Panc1 (cell line): ENCODE measurements around the gene DYNC1H1. TPM values are rescaled to one million over a fixed set of nuclear protein-coding genes. Genes with fewer than 3 reads are reported as not detected.

Experiments
- ATAC-seq: fragments of 200-7000 bp; cut with Tn5 transposase; 2 replicates; pipeline ENCODE4 v1.9.1; 2020; ENCODE audit warnings: mild to moderate bottlenecking, moderate library complexity
- BruUV-seq: library from RNA; stranded (reverse); fragments of 400-500 nt; replicated peaks from 2 replicates; lab custom pipeline; 2021; lab: Mats Ljungman, UMichigan
- CTCF ChIA-PET: fragments of 300-600 bp; sonication (Branson Sonifier 250); formaldehyde crosslinking; loops from one replicate; lab custom pipeline; 2022; ENCODE audit warnings: antibody characterized with exemption; lab: Charles Lee
- POLR2A ChIA-PET: fragments of 300-600 bp; sonication (Branson Sonifier 250); formaldehyde crosslinking; loops from one replicate; lab custom pipeline; 2022; ENCODE audit warnings: antibody characterized with exemption; lab: Charles Lee
- DNase-seq: peaks from one replicate; pipeline ENCODE4 v3.0.0-alpha.2; 2010; ENCODE audit warnings: low read depth, low spot score
- H3K27ac ChIP-seq: 2 replicates; pipeline ENCODE4 v1.5.1; 2011; ENCODE audit warnings: mild to moderate bottlenecking, low read length, inconsistent platforms
- H3K27me3 ChIP-seq: fragments of 200-500 bp; sonication (Bioruptor generic); 2 replicates; pipeline ENCODE4 v1.6.0; 2014; ENCODE audit warnings: low read length, inconsistent platforms; ENCODE audit not compliant: control insufficient read depth, insufficient read depth
- H3K36me3 ChIP-seq: fragments of 200-500 bp; sonication (Bioruptor generic); 2 replicates; pipeline ENCODE4 v1.5.1; 2014; ENCODE audit warnings: inconsistent platforms, mild to moderate bottlenecking, low read length, moderate library complexity; ENCODE audit not compliant: control insufficient read depth, insufficient read depth
- H3K4me1 ChIP-seq: 2 replicates; pipeline ENCODE4 v1.5.1; 2011; ENCODE audit warnings: inconsistent platforms, mild to moderate bottlenecking, low read length, moderate library complexity; ENCODE audit not compliant: control insufficient read depth, insufficient read depth
- H3K4me3 ChIP-seq, 2 experiments: 2 replicates each; pipeline ENCODE4 v1.5.1; 2011 to 2012; ENCODE audit warnings: low read depth in 2 of 2, low read length in 2 of 2, mild to moderate bottlenecking in 2 of 2, inconsistent platforms in 1 of 2, moderate library complexity in 1 of 2
- H3K9me3 ChIP-seq: fragments of 200-500 bp; sonication (Bioruptor generic); 2 replicates; pipeline ENCODE4 v1.5.1; 2014; ENCODE audit warnings: low read depth, mild to moderate bottlenecking, inconsistent platforms, low read length, moderate library complexity; ENCODE audit not compliant: control insufficient read depth, insufficient read depth
- POLR2AphosphoS5 ChIP-seq: IDR thresholded peaks from 2 replicates; pipeline ENCODE4 v1.6.1; 2012; ENCODE audit warnings: mild to moderate bottlenecking, low read depth, low read length, moderate library complexity
- REST ChIP-seq, 2 experiments: IDR thresholded peaks; 2 replicates each; pipeline ENCODE4 v1.6.1; 2011 to 2012; ENCODE audit warnings: low read depth in 2 of 2, control low read depth in 1 of 2, low read length in 1 of 2, mild to moderate bottlenecking in 1 of 2, moderate library complexity in 1 of 2; ENCODE audit not compliant: insufficient read depth in 1 of 2
- SIN3A ChIP-seq: IDR thresholded peaks from 2 replicates; pipeline ENCODE4 v1.6.1; 2012; ENCODE audit warnings: low read depth, mild to moderate bottlenecking, low read length, moderate library complexity, borderline replicate concordance; ENCODE audit not compliant: insufficient read depth
- TCF7L2 ChIP-seq: IDR thresholded peaks from 2 replicates; pipeline ENCODE4 v1.6.1; 2011; ENCODE audit warnings: mild to moderate bottlenecking, low read depth, low read length, inconsistent platforms
- in situ Hi-C: cut with HindIII; loops from 2 replicates; pipeline ENCODE4 v1.10.0; 2016; ENCODE audit warnings: low sequenced_read_pairs, low pct_unique_long_range_greater_than_20kb
- intact Hi-C: fragments of 100-400 bp; cut with micrococcal nuclease; formaldehyde crosslinking; loops from one replicate; pipeline ENCODE4 v1.10.0; 2022; ENCODE audit not compliant: unreplicated experiment
- total RNA-seq: library from RNA; stranded (reverse); gene quantifications from one replicate; pipeline ENCODE4 v1.2.1, GENCODE V29; 2021; ENCODE audit not compliant: unreplicated experiment
- TF ChIP-seq, protein P1 (sequence below): fragments of 450-650 bp; IDR thresholded peaks from 2 replicates; pipeline ENCODE4 v1.5.1; 2017; ENCODE audit warnings: mild to moderate bottlenecking

DYNC1H1 gene
- total RNA-seq, 1 experiment from 2014 or later: 382 TPM

- in situ Hi-C loops: no loop called here
- DNase-seq (no peak), ATAC-seq (no peak)
- ChIA-PET CTCF (no interaction called here), POLR2A (no interaction called here)
- no peaks in the 10 kb centered on the region for H3K27me3 ChIP-seq
- H3K9me3 ChIP-seq: no peaks in the 10 kb centered on the region
- no TSS peak for BruUV-seq
- H3K27ac ChIP-seq: no peak overlapping the region
- intact Hi-C loops: no loop called here
- H3K36me3 ChIP-seq: peaks cover 23% of the 10 kb centered on the region
- no peak overlapping the region for H3K4me3 ChIP-seq
- H3K4me1 ChIP-seq: peaks cover 12% of the 10 kb centered on the region
- TF ChIP-seq, protein P1, sequence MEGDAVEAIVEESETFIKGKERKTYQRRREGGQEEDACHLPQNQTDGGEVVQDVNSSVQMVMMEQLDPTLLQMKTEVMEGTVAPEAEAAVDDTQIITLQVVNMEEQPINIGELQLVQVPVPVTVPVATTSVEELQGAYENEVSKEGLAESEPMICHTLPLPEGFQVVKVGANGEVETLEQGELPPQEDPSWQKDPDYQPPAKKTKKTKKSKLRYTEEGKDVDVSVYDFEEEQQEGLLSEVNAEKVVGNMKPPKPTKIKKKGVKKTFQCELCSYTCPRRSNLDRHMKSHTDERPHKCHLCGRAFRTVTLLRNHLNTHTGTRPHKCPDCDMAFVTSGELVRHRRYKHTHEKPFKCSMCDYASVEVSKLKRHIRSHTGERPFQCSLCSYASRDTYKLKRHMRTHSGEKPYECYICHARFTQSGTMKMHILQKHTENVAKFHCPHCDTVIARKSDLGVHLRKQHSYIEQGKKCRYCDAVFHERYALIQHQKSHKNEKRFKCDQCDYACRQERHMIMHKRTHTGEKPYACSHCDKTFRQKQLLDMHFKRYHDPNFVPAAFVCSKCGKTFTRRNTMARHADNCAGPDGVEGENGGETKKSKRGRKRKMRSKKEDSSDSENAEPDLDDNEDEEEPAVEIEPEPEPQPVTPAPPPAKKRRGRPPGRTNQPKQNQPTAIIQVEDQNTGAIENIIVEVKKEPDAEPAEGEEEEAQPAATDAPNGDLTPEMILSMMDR: no peak
- TF ChIP-seq TCF7L2 (no peak), SIN3A (no peak), REST (IDR thresholded peaks at IDR 0.05; ENCODE audit: insufficient read depth in 1 of 2, low read depth in 2 of 2, low read length in 1 of 2) (no peak), POLR2AphosphoS5 (no peak)
These were observed 13.1 kb downstream of the DYNC1H1 start for GRCh38 chr14:101977311-101978071.

- peaks cover 11% of the 10 kb centered on the region for H3K4me1 ChIP-seq
- peaks cover 30% of the 10 kb centered on the region for H3K36me3 ChIP-seq
- H3K27ac ChIP-seq: peak overlapping the region; percentile 35
- H3K27me3 ChIP-seq: no peaks in the 10 kb centered on the region
- no peaks in the 10 kb centered on the region for H3K9me3 ChIP-seq
- no peak for DNase-seq
- no peak for ATAC-seq
- H3K4me3 ChIP-seq: no peak overlapping the region
- CTCF ChIA-PET: no interaction called here
- TF ChIP-seq REST (IDR thresholded peaks at IDR 0.05; ENCODE audit: insufficient read depth in 1 of 2, low read depth in 2 of 2, low read length in 1 of 2): no peak
- no peak for TF ChIP-seq POLR2AphosphoS5
- TF ChIP-seq, protein P1: no peak
- no peak for TF ChIP-seq SIN3A
- no peak for TF ChIP-seq TCF7L2
- in situ Hi-C loops: no loop called here
- BruUV-seq: TSS peak; percentile 49
- POLR2A ChIA-PET: no interaction called here
- intact Hi-C loops: no loop called here
These were observed 15.3 kb downstream of the DYNC1H1 start for GRCh38 chr14:101979666-101980065.
